ENCODE data around the gene LRBA.

- TF ChIP-seq EGR1 (IDR thresholded peaks at IDR 0.05; ENCODE audit: low read depth in 2 of 2) (no peak), CTCF (IDR thresholded peaks at IDR 0.05; ENCODE audit: low read depth, low read length, missing input control) (no peak), TAF1 (conservative IDR thresholded peaks at IDR 0.05) (no peak), YY1 (IDR thresholded peaks at IDR 0.05) (no peak), RAD21 (IDR thresholded peaks at IDR 0.05) (no peak), RXRA (IDR thresholded peaks at IDR 0.05) (no peak), FOXA1 (IDR thresholded peaks at IDR 0.05) (no peak), GABPA (IDR thresholded peaks at IDR 0.05 in 1 of 2, conservative IDR thresholded peaks at IDR 0.05 in 1 of 2) (no peak)
- TF ChIP-seq, protein P1, sequence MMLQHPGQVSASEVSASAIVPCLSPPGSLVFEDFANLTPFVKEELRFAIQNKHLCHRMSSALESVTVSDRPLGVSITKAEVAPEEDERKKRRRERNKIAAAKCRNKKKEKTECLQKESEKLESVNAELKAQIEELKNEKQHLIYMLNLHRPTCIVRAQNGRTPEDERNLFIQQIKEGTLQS (IDR thresholded peaks at IDR 0.05): no peak
- TF ChIP-seq, protein P2, sequence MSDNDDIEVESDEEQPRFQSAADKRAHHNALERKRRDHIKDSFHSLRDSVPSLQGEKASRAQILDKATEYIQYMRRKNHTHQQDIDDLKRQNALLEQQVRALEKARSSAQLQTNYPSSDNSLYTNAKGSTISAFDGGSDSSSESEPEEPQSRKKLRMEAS (IDR thresholded peaks at IDR 0.05): no peak
- TF ChIP-seq, protein P3, sequence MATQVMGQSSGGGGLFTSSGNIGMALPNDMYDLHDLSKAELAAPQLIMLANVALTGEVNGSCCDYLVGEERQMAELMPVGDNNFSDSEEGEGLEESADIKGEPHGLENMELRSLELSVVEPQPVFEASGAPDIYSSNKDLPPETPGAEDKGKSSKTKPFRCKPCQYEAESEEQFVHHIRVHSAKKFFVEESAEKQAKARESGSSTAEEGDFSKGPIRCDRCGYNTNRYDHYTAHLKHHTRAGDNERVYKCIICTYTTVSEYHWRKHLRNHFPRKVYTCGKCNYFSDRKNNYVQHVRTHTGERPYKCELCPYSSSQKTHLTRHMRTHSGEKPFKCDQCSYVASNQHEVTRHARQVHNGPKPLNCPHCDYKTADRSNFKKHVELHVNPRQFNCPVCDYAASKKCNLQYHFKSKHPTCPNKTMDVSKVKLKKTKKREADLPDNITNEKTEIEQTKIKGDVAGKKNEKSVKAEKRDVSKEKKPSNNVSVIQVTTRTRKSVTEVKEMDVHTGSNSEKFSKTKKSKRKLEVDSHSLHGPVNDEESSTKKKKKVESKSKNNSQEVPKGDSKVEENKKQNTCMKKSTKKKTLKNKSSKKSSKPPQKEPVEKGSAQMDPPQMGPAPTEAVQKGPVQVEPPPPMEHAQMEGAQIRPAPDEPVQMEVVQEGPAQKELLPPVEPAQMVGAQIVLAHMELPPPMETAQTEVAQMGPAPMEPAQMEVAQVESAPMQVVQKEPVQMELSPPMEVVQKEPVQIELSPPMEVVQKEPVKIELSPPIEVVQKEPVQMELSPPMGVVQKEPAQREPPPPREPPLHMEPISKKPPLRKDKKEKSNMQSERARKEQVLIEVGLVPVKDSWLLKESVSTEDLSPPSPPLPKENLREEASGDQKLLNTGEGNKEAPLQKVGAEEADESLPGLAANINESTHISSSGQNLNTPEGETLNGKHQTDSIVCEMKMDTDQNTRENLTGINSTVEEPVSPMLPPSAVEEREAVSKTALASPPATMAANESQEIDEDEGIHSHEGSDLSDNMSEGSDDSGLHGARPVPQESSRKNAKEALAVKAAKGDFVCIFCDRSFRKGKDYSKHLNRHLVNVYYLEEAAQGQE (IDR thresholded peaks at IDR 0.05): no peak
- TF ChIP-seq, protein P4, sequence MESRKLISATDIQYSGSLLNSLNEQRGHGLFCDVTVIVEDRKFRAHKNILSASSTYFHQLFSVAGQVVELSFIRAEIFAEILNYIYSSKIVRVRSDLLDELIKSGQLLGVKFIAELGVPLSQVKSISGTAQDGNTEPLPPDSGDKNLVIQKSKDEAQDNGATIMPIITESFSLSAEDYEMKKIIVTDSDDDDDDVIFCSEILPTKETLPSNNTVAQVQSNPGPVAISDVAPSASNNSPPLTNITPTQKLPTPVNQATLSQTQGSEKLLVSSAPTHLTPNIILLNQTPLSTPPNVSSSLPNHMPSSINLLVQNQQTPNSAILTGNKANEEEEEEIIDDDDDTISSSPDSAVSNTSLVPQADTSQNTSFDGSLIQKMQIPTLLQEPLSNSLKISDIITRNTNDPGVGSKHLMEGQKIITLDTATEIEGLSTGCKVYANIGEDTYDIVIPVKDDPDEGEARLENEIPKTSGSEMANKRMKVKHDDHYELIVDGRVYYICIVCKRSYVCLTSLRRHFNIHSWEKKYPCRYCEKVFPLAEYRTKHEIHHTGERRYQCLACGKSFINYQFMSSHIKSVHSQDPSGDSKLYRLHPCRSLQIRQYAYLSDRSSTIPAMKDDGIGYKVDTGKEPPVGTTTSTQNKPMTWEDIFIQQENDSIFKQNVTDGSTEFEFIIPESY (IDR thresholded peaks at IDR 0.05): no peak
Observed at GRCh38 chr4:150581056-150581605, 434.0 kb downstream of the LRBA start.

Data from liver (tissue), 3 donors.